HepG2 (cell line): ENCODE measurements around the gene ARHGAP9. TPM values are rescaled to one million over a fixed set of nuclear protein-coding genes. Genes with fewer than 3 reads are reported as not detected.

Experiments
- AKNA ChIP-seq: sonication (generic); formaldehyde crosslinking; IDR thresholded peaks from 2 replicates; pipeline ENCODE4 v1.4.0; 2020; ENCODE audit warnings: missing genetic modification reagents, borderline replicate concordance
- ARNTL ChIP-seq: sonication (generic); formaldehyde crosslinking; IDR thresholded peaks from 2 replicates; pipeline ENCODE4 v1.4.0; 2020; ENCODE audit warnings: mild to moderate bottlenecking, missing genetic modification reagents
- HES4 ChIP-seq: sonication (generic); formaldehyde crosslinking; IDR thresholded peaks from 2 replicates; pipeline ENCODE4 v1.9.0; 2021; ENCODE audit warnings: mild to moderate bottlenecking, missing genetic modification reagents, borderline replicate concordance
- MED1 ChIP-seq: sonication (generic); formaldehyde crosslinking; IDR thresholded peaks from 2 replicates; pipeline ENCODE4 v1.4.0; 2020; ENCODE audit warnings: missing genetic modification reagents
- RNF219 ChIP-seq: sonication (generic); formaldehyde crosslinking; IDR thresholded peaks from 2 replicates; pipeline ENCODE4 v1.5.0; 2020; ENCODE audit warnings: mild to moderate bottlenecking, missing genetic modification reagents
- ZBTB4 ChIP-seq: sonication (generic); formaldehyde crosslinking; IDR thresholded peaks from 2 replicates; pipeline ENCODE4 v1.4.0; 2020; ENCODE audit warnings: missing genetic modification reagents, mild to moderate bottlenecking, borderline replicate concordance
- ZFP37 ChIP-seq: sonication (generic); formaldehyde crosslinking; IDR thresholded peaks from 2 replicates; pipeline ENCODE4 v1.4.0; 2020; ENCODE audit warnings: missing genetic modification reagents, borderline replicate concordance
- ZNF609 ChIP-seq: sonication (generic); formaldehyde crosslinking; IDR thresholded peaks from 2 replicates; pipeline ENCODE4 v1.4.0; 2020; ENCODE audit warnings: mild to moderate bottlenecking, missing genetic modification reagents, borderline replicate concordance
- ZSCAN22 ChIP-seq: sonication (generic); formaldehyde crosslinking; IDR thresholded peaks from 2 replicates; pipeline ENCODE4 v1.4.0; 2020; ENCODE audit warnings: mild to moderate bottlenecking, missing genetic modification reagents
- ZSCAN5A ChIP-seq: sonication (generic); formaldehyde crosslinking; IDR thresholded peaks from 2 replicates; pipeline ENCODE4 v1.8.0; 2022; ENCODE audit warnings: mild to moderate bottlenecking, missing genetic modification reagents, borderline replicate concordance
- polyA plus RNA-seq, 8 experiments: library from polyadenylated mRNA; depleted of rRNA in 3 of 8; stranded (reverse) in 7 of 8; unstranded in 1 of 8; fragments of >200 nt; fragmentation: Illumina TruSeq in 4 of 8; extraction: Trizol in 4 of 8; gene quantifications; 2 replicates each; pipeline versions ENCODE4 v1.2.1 to v1.2.3, GENCODE V29; 2011 to 2016; ENCODE audit warnings: low read depth in 4 of 8, missing spikeins in 1 of 8, mixed read lengths in 1 of 8; ENCODE audit not compliant: insufficient read depth in 1 of 8
- total RNA-seq, 5 experiments: library from RNA; depleted of rRNA; stranded (reverse); fragments of >200 nt; fragmentation: Illumina TruSeq; extraction: Trizol; gene quantifications; 2 replicates each; pipeline ENCODE4 v1.2.3, GENCODE V29; 2016; ENCODE audit warnings: low read depth in 1 of 5

ARHGAP9 gene
- total and polyA plus RNA-seq, 2 of the 13 experiments (the other 11 are each of a cell fraction or from before 2014, with no cell fraction given) = 0.18 to 1.2 TPM

GRCh38 chr12:57430931-57431566 lies 48.6 kb downstream of the ARHGAP9 start, which contains the start of gene R3HDM2 (continued):
- no peak for TF ChIP-seq AKNA (CRISPR knock-in tag)
- TF ChIP-seq ZBTB4 (CRISPR knock-in tag) = peak; percentile 68; the same call in 1 of the 2 replicates
- TF ChIP-seq ZNF609 = peak; percentile 49; the same call in 1 of the 2 replicates
- TF ChIP-seq HES4 (CRISPR knock-in tag) = peak; percentile 94; the same call in 1 of the 2 replicates
- no peak for TF ChIP-seq RNF219 (CRISPR knock-in tag)
- no peak for TF ChIP-seq ZSCAN22 (CRISPR knock-in tag)
- TF ChIP-seq ZFP37 (CRISPR knock-in tag) = 0 out of 2 replicates have a peak, but pooled peaks have one; percentile 73
- no peak for TF ChIP-seq ZSCAN5A (CRISPR knock-in tag)
- TF ChIP-seq ARNTL (CRISPR knock-in tag) = no peak
- TF ChIP-seq MED1 (CRISPR knock-in tag) = peak; percentile 79
